Activated T-helper 9 cell treated with anti-CD3 and anti-CD28 coated beads, Interleukin-2, amount 50 U/mL, for 16 hours (primary cell): ENCODE measurements around the gene MYO10.

Source experiments
- DNase-seq: peaks from one replicate; pipeline ENCODE4 v3.0.0-alpha.2; 2020; ENCODE audit warnings: low read depth

Gene MYO10

GRCh38 chr5:16943846-16944678, 8.0 kb upstream of the MYO10 start:
- DNase-seq, result no peak

GRCh38 chr5:16937503-16938161, 1.5 kb upstream of the MYO10 start:
- no peak for DNase-seq

GRCh38 chr5:16936989-16937438, 926 bp upstream of the MYO10 start:
- DNase-seq, result no peak

GRCh38 chr5:16935231-16936149, 598 bp downstream of the MYO10 start:
- DNase-seq, result no peak

- DNase-seq, result no peak
These were observed 1.4 kb downstream of the MYO10 start for GRCh38 chr5:16934677-16935153.

- DNase-seq, result no peak
These were observed 2.0 kb downstream of the MYO10 start for GRCh38 chr5:16934123-16934522.

GRCh38 chr5:16933337-16933736, 2.8 kb downstream of the MYO10 start:
- DNase-seq, result no peak

GRCh38 chr5:16932401-16932800, 3.7 kb downstream of the MYO10 start:
- DNase-seq, result no peak

- no peak for DNase-seq
These were observed 4.6 kb downstream of the MYO10 start for GRCh38 chr5:16931334-16932110.

- no peak for DNase-seq
These were observed 5.6 kb downstream of the MYO10 start for GRCh38 chr5:16930496-16930895.

GRCh38 chr5:16929831-16930230, 6.3 kb downstream of the MYO10 start:
- DNase-seq, result no peak

- no peak for DNase-seq
These were observed 6.7 kb downstream of the MYO10 start for GRCh38 chr5:16929347-16929746.

- no peak for DNase-seq
These were observed 8.5 kb downstream of the MYO10 start for GRCh38 chr5:16927613-16928012.

GRCh38 chr5:16926417-16926816, 9.7 kb downstream of the MYO10 start:
- DNase-seq, result no peak

- DNase-seq, result no peak
These were observed 11.9 kb downstream of the MYO10 start for GRCh38 chr5:16924206-16924605.

- no peak for DNase-seq
These were observed 13.7 kb downstream of the MYO10 start for GRCh38 chr5:16922430-16922829.

GRCh38 chr5:16921211-16921610, 14.9 kb downstream of the MYO10 start:
- no peak for DNase-seq

- DNase-seq, result no peak
These were observed 15.8 kb downstream of the MYO10 start for GRCh38 chr5:16920109-16920816.

- no peak for DNase-seq
These were observed 17.0 kb downstream of the MYO10 start for GRCh38 chr5:16918891-16919671.

- no peak for DNase-seq
These were observed 17.9 kb downstream of the MYO10 start for GRCh38 chr5:16918156-16918555.
